ENCODE measurements around the gene CD79B. TPM values are rescaled to one million over a fixed set of nuclear protein-coding genes. Genes with fewer than 3 reads are reported as not detected.
"Not testable (repeated sequence)": the region's sequence is repeated elsewhere in the genome, so short reads cannot be mapped to it uniquely, and the experiment has no call there.

Gene CD79B
- total RNA-seq, 4 donors from 2014 or later, result 8.6 to 10.9 (median 9.9) TPM

DNA sequence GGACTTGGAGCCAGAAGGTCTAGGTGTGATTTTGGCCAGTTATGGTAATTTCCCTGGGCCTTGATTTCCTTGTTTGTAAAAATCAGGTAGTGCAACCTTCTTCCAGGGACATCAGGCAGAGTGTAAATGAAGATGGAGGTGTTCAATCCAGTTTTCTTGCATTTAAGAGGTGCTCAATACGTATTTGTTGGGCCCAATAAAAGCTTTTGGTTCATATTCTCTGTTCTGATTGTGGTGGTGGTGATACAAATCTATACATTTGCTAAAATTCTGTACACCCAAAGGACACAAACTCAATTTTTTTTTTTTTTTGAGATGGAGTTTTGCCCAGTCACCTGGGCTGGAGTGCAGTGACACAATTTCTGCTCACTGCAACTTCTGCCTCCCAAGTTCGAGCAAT lies 6.0 kb downstream of the CD79B start:
- Histone ChIP-seq H3K4me1 (peaks cover 0 to 9% (median 0%) of the 10 kb centered on the region in 4 donors), H3K27me3 (no peaks in the 10 kb centered on the region), H3K27ac (no peak overlapping the region), H3K4me3 (no peak overlapping the region), H3K36me3 (no peaks in the 10 kb centered on the region), H3K9me3 (no peaks in the 10 kb centered on the region)
- 91 to 97% methylated on average over 2 of the region's 2 CpGs for WGBS, 2 donors
- TF ChIP-seq EP300 (IDR thresholded peaks at IDR 0.05) (no peak), POLR2A (IDR thresholded peaks at IDR 0.05) (no peak)
- TF ChIP-seq, protein P1, sequence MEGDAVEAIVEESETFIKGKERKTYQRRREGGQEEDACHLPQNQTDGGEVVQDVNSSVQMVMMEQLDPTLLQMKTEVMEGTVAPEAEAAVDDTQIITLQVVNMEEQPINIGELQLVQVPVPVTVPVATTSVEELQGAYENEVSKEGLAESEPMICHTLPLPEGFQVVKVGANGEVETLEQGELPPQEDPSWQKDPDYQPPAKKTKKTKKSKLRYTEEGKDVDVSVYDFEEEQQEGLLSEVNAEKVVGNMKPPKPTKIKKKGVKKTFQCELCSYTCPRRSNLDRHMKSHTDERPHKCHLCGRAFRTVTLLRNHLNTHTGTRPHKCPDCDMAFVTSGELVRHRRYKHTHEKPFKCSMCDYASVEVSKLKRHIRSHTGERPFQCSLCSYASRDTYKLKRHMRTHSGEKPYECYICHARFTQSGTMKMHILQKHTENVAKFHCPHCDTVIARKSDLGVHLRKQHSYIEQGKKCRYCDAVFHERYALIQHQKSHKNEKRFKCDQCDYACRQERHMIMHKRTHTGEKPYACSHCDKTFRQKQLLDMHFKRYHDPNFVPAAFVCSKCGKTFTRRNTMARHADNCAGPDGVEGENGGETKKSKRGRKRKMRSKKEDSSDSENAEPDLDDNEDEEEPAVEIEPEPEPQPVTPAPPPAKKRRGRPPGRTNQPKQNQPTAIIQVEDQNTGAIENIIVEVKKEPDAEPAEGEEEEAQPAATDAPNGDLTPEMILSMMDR (IDR thresholded peaks at IDR 0.05), result no peak
- no peak for DNase-seq (ENCODE audit: low spot score in 2 of 2)

GRCh38 chr17:63925615-63926014 lies 6.5 kb downstream of the CD79B start:
- H3K4me1 ChIP-seq, result peaks cover 0 to 3% (median 0%) of the 10 kb centered on the region in 4 donors
- no peak for DNase-seq (ENCODE audit: low spot score in 2 of 2)
- no peak overlapping the region for H3K27ac ChIP-seq
- no peaks in the 10 kb centered on the region for H3K9me3 ChIP-seq
- TF ChIP-seq EP300 (IDR thresholded peaks at IDR 0.05), result no peak
- TF ChIP-seq, protein P1 (IDR thresholded peaks at IDR 0.05), result no peak
- no peak for TF ChIP-seq POLR2A (IDR thresholded peaks at IDR 0.05)
- 71 to 73% methylated on average over 5 of the region's 5 CpGs for WGBS, 2 donors
- H3K4me3 ChIP-seq, result no peak overlapping the region
- H3K27me3 ChIP-seq, result no peaks in the 10 kb centered on the region
- no peaks in the 10 kb centered on the region for H3K36me3 ChIP-seq

- not testable (repeated sequence) for H3K27me3 ChIP-seq; H3K4me3 ChIP-seq; H3K9me3 ChIP-seq; H3K4me1 ChIP-seq; H3K27ac ChIP-seq; H3K36me3 ChIP-seq; DNase-seq (ENCODE audit: low spot score in 2 of 2)
- WGBS, 2 donors, result 62 to 83% methylated on average over 9 of the region's 9 CpGs
These were observed 9.7 kb downstream of the CD79B start for GRCh38 chr17:63922402-63922801.

DNA sequence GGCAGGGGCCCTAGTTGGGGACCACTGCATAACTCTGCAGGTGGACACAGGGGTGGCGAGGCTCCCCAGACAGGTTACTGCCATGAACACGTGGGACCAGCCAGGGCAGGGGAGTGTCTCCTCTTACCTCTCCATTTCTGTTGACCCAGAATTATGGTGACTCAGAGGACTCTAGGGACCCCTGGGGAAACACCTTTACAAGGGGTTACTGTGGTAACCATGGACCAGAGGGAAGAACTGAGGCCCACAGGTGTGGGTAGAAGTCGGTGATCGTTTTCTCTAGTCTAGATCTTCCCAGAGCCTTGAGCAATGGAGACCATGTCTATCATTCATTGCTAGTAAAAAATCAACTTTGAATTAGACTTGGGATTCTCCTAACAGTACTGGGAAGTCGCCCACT lies 11.4 kb downstream of the CD79B start:
- WGBS, 2 donors, result 85 to 89% methylated on average over 5 of the region's 5 CpGs
- H3K27ac ChIP-seq; H3K4me1 ChIP-seq; DNase-seq (ENCODE audit: low spot score in 2 of 2); H3K27me3 ChIP-seq; H3K36me3 ChIP-seq; H3K4me3 ChIP-seq; H3K9me3 ChIP-seq: not testable (repeated sequence)

DNA sequence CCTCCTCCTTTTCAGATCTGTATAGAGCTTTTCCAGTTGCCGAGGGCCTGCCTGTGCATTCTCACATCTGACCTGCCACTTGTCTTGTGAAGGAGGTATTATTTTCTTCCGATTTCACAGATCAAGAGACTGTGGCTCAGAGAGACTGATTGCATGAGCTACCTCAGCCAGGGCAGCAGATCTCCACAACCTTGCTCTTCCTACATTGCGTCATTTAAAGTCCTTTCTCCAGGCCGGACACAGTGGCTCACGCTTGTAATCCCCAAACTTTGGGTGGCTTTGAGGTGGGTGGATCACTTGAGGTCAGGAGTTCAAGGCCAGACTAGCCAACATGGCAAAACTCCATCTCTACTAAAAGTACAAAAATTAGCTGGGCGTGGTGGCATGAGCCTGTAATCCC lies 12.1 kb downstream of the CD79B start:
- H3K9me3 ChIP-seq; DNase-seq (ENCODE audit: low spot score in 2 of 2); H3K27me3 ChIP-seq; H3K27ac ChIP-seq; H3K4me1 ChIP-seq; H3K4me3 ChIP-seq; H3K36me3 ChIP-seq: not testable (repeated sequence)
- 76 to 82% methylated on average over 6 of the region's 6 CpGs for WGBS, 2 donors

DNA sequence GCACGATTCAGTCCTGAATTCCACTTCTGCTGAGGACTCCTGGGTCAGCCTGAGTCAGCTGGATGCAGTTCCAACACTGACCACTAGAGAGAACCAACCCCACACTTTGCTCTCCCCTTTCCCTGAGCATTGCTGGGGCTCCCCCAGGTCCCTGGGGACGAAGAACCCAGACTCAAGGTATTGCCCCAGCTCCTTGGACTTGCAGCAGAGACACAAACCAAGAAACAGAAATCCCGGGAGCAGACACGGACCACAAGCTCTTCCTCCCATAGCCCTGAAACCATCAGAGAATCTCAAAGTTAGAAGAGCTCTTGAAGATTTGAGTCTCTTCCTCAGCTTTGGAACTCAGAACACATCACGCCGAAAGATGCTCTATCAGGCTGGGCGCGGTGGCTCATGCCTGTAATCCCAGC lies 12.8 kb downstream of the CD79B start:
- no peaks in the 10 kb centered on the region for H3K9me3 ChIP-seq
- 48% methylated on average over 8 of the region's 8 CpGs for WGBS, 2 donors
- TF ChIP-seq, protein P1 (IDR thresholded peaks at IDR 0.05), result peak; percentile 86 to 96 (median 91)
- TF ChIP-seq EP300 (IDR thresholded peaks at IDR 0.05) (no peak), POLR2A (IDR thresholded peaks at IDR 0.05) (no peak)
- peaks cover 0 to 4% of the 10 kb centered on the region in 2 donors for H3K27me3 ChIP-seq
- H3K27ac ChIP-seq, result no peak overlapping the region
- DNase-seq (ENCODE audit: low spot score in 2 of 2), result peak; percentile 23 to 74
- peaks cover 0 to 7% (median 0%) of the 10 kb centered on the region in 4 donors for H3K4me1 ChIP-seq
- H3K4me3 ChIP-seq, result no peak overlapping the region
- no peaks in the 10 kb centered on the region for H3K36me3 ChIP-seq

DNA sequence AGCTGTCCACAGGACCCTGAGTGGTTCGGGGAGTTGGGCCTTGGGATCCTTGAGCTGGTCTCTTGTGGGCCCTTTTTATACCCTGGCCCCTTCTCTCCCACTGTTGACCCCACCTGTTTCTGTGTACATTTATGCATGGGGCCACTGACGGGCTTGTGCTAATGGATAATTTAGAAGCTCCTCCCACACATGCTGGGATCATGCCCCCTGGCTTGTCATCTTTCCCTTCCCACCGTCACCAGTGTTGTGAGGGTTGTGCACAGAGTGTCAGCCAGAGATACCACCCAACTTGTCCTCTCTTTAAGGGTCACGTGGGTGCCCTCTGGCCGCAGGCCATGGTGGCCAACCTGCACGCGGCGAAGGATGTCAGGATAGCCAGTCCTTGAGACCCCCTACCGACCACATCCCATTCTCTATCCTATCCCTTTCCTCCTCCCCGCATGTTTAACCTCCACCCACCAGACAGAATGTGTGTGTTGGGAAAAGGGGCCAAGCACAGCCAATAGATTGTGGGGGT lies 13.3 kb downstream of the CD79B start, which contains the start of gene GH1:
Gene GH1, minus strand, starts transcription at position 51 of the 517 bp plus-strand sequence. CDS start 63 bp downstream, outside the sequence.
- not testable (repeated sequence) for H3K36me3 ChIP-seq; H3K4me1 ChIP-seq; H3K27me3 ChIP-seq; H3K27ac ChIP-seq; DNase-seq (ENCODE audit: low spot score in 2 of 2); H3K9me3 ChIP-seq; H3K4me3 ChIP-seq
- 46 to 52% methylated on average over 10 of the region's 10 CpGs for WGBS, 2 donors
